Thyroid gland (tissue), 4 donors: ENCODE results near the gene PDP2. TPM values are rescaled to one million over a fixed set of nuclear protein-coding genes. Genes with fewer than 3 reads are reported as not detected.
"Not testable (repeated sequence)": the region's sequence is repeated elsewhere in the genome, so short reads cannot be mapped to it uniquely, and the experiment has no call there.

Experiments used
- DNase-seq, 2 donors: peaks; one replicate each; pipeline ENCODE4 v3.0.0-alpha.2; 2019
- H3K27ac ChIP-seq, 3 donors: fragments of 200-600 bp; sonication (generic); 1 replicate in 2 of 3; 2 replicates in 1 of 3; pipeline ENCODE4 v1.5.1; 2016 to 2019; ENCODE audit warnings: mild to moderate bottlenecking in 1 of 3, moderate library complexity in 1 of 3
- H3K27me3 ChIP-seq: fragments of 200-600 bp; sonication (generic); one replicate; pipeline ENCODE4 v1.5.1; 2019
- H3K36me3 ChIP-seq, 2 donors: fragments of 200-600 bp; sonication (generic); one replicate each; pipeline ENCODE4 v1.5.1; 2016 to 2019
- H3K4me1 ChIP-seq, 2 donors: fragments of 200-600 bp; sonication (generic); one replicate each; pipeline ENCODE4 v1.5.1; 2017 to 2019
- H3K4me3 ChIP-seq, 3 donors: fragments of 200-600 bp; sonication (generic); replicated peaks in 1 of 3; 1 replicate in 2 of 3; 2 replicates in 1 of 3; pipeline ENCODE4 v1.5.1; 2016; ENCODE audit warnings: mild to moderate bottlenecking in 1 of 3
- H3K9me3 ChIP-seq: fragments of 200-600 bp; sonication (generic); one replicate; pipeline ENCODE4 v1.5.1; 2017
- CTCF ChIP-seq, 6 experiments: fragments of 200-600 bp in 3 of 6; fragments of 450-650 bp in 3 of 6; sonication (generic) in 3 of 6; IDR thresholded peaks; one replicate each; pipeline ENCODE4 v1.5.1; 2016 to 2019; ENCODE audit warnings: antibody characterized with exemption in 6 of 6, mild to moderate bottlenecking in 2 of 6, inconsistent platforms in 1 of 6, moderate library complexity in 1 of 6
- POLR2A ChIP-seq, 2 donors: fragments of 450-650 bp; IDR thresholded peaks; one replicate each; pipeline ENCODE4 v1.6.1; 2017; ENCODE audit warnings: antibody characterized with exemption in 2 of 2, mild to moderate bottlenecking in 2 of 2, moderate library complexity in 1 of 2
- WGBS, 2 donors: methylation state at CpG; one replicate each; pipeline ENCODE4 v1.1.5; 2017; 5-methylcytosine and 5-hydroxymethylcytosine counted together
- intact Hi-C: fragments of 100-400 bp; cut with DNase I; formaldehyde crosslinking; loops from one replicate; pipeline ENCODE4 v1.15.1; 2023
- total RNA-seq, 4 donors: library from RNA; depleted of rRNA; stranded (reverse); fragments of >200 nt; gene quantifications; one replicate each; pipeline ENCODE4 v1.2.3, GENCODE V29; 2016

PDP2 gene
- total RNA-seq, 4 donors from 2014 or later = 10.7 to 34.5 (median 26.9) TPM

- intact Hi-C loops = no loop called here
- H3K4me3 ChIP-seq = peak overlapping the region; percentile 81 to 94 (median 93)
- peaks cover 21 to 25% of the 10 kb centered on the region in 2 donors for H3K4me1 ChIP-seq
- no peaks in the 10 kb centered on the region for H3K9me3 ChIP-seq
- H3K36me3 ChIP-seq = peaks cover under 1 to 6% of the 10 kb centered on the region in 2 donors
- peak overlapping the region; percentile 88 to 94 (median 94) for H3K27ac ChIP-seq
- peak; percentile 38 to 44 for DNase-seq
- WGBS, 2 donors = 2 to 10% methylated on average over 3 to 11 of the region's 12 CpGs
- H3K27me3 ChIP-seq = no peaks in the 10 kb centered on the region
- TF ChIP-seq CTCF (IDR thresholded peaks at IDR 0.05) (no peak), POLR2A (IDR thresholded peaks at IDR 0.05) (no peak)
These were observed 53.4 kb downstream of the PDP2 start for GRCh38 chr16:66933776-66934137.

GRCh38 chr16:66934138-66934838 lies 54.0 kb downstream of the PDP2 start, which contains the start of gene CIAO2B:
Gene CIAO2B, minus strand, starts transcription at chr16:66934402. Its CDS starts 38 bp downstream, at chr16:66934364.
- intact Hi-C loops = no loop called here
- peaks cover 21 to 25% of the 10 kb centered on the region in 2 donors for H3K4me1 ChIP-seq
- no peaks in the 10 kb centered on the region for H3K9me3 ChIP-seq
- H3K4me3 ChIP-seq = peak within 1 kb of the TSS; percentile 81 to 94 (median 93)
- peak; percentile 86 to 90 for DNase-seq
- peak within 1 kb of the TSS; percentile 88 to 94 (median 94) for H3K27ac ChIP-seq
- 1% methylated on average over 13 to 15 of the region's 76 CpGs for WGBS, 2 donors
- H3K36me3 ChIP-seq = peaks cover 5 to 10% of the 10 kb centered on the region in 2 donors
- H3K27me3 ChIP-seq = no peaks in the 10 kb centered on the region
- TF ChIP-seq POLR2A (IDR thresholded peaks at IDR 0.05) (peak in 1 of 2 donors; percentile 82), CTCF (IDR thresholded peaks at IDR 0.05) (no peak)

- intact Hi-C loops = not testable (repeated sequence)
These were observed 54.6 kb downstream of the PDP2 start for GRCh38 chr16:66934839-66935313.

GRCh38 chr16:66935314-66936011 lies 55.1 kb downstream of the PDP2 start, which contains the start of gene CES2:
Gene CES2, plus strand, starts transcription at chr16:66935516. Its CDS starts 120 bp downstream, at chr16:66935636.
- intact Hi-C loops = no loop called here
- TF ChIP-seq CTCF (IDR thresholded peaks at IDR 0.05) = no peak
- peak in 1 of 2 donors; percentile 51 for TF ChIP-seq POLR2A (IDR thresholded peaks at IDR 0.05)
- Histone ChIP-seq H3K27me3 (no peaks in the 10 kb centered on the region), H3K4me1 (peaks cover 21 to 25% of the 10 kb centered on the region in 2 donors), H3K4me3 (peak within 1 kb of the TSS; percentile 81 to 94 (median 93)), H3K36me3 (peaks cover 15 to 21% of the 10 kb centered on the region in 2 donors), H3K9me3 (no peaks in the 10 kb centered on the region), H3K27ac (peak within 1 kb of the TSS; percentile 88 to 94 (median 94))
- DNase-seq = peak; percentile 84 to 90
- 31 to 52% methylated on average over 18 to 22 of the region's 44 CpGs for WGBS, 2 donors

More at GRCh38 chr16:66934839-66935313, 54.6 kb downstream of the PDP2 start:
- 2 to 3% methylated on average over 11 to 24 of the region's 24 CpGs for WGBS, 2 donors
- peak overlapping the region; percentile 88 to 94 (median 94) for H3K27ac ChIP-seq
- H3K27me3 ChIP-seq, DNase-seq, H3K9me3 ChIP-seq: not testable (repeated sequence)
- H3K4me1 ChIP-seq = peaks cover 21 to 25% of the 10 kb centered on the region in 2 donors
- H3K36me3 ChIP-seq = peaks cover 11 to 15% of the 10 kb centered on the region in 2 donors
- peak overlapping the region; percentile 81 to 94 (median 93) for H3K4me3 ChIP-seq

- intact Hi-C loops = no loop called here
- H3K4me3 ChIP-seq = no peak overlapping the region
- peaks cover 21 to 25% of the 10 kb centered on the region in 2 donors for H3K4me1 ChIP-seq
These were observed 56.1 kb downstream of the PDP2 start for GRCh38 chr16:66936462-66936861.

More at GRCh38 chr16:66936462-66936861, 56.1 kb downstream of the PDP2 start:
- 87 to 88% methylated on average over 6 of the region's 6 CpGs for WGBS, 2 donors
- no peaks in the 10 kb centered on the region for H3K9me3 ChIP-seq
- no peak for TF ChIP-seq CTCF (IDR thresholded peaks at IDR 0.05)
- TF ChIP-seq POLR2A (IDR thresholded peaks at IDR 0.05) = no peak
- H3K36me3 ChIP-seq = peaks cover 25 to 31% of the 10 kb centered on the region in 2 donors
- DNase-seq = no peak
- H3K27ac ChIP-seq = no peak overlapping the region
- H3K27me3 ChIP-seq = no peaks in the 10 kb centered on the region
